Amniotic stem cell (primary cell): ENCODE results near the gene OR8U1.
"Not testable (repeated sequence)": the region's sequence is repeated elsewhere in the genome, so short reads cannot be mapped to it uniquely, and the experiment has no call there.

Source experiments
- DNase-seq: peaks from one replicate; lab custom pipeline; 2025; lab: John Stamatoyannopoulos, UW

OR8U1 gene

DNA sequence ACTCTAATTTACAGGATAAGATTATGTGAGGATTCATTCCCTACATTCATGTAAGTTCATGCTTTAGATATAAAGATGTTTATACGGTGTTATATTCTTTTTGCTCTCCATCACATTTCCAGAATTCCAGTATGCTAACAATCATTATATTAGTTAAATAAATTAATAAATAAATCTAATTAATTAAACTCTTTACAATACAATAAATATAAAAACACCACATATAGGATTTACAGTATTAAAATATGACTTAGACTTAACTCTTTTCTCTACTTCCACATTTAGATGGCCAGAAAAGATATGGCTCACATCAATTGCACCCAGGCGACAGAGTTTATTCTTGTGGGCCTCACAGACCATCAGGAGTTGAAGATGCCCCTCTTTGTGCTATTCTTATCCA lies at the start of gene OR8U1:
TSS of gene OR8U1 (plus strand) at position 301 of the 400 bp plus-strand sequence. CDS start at position 301, 0 bp downstream.
- DNase-seq: no peak

DNA sequence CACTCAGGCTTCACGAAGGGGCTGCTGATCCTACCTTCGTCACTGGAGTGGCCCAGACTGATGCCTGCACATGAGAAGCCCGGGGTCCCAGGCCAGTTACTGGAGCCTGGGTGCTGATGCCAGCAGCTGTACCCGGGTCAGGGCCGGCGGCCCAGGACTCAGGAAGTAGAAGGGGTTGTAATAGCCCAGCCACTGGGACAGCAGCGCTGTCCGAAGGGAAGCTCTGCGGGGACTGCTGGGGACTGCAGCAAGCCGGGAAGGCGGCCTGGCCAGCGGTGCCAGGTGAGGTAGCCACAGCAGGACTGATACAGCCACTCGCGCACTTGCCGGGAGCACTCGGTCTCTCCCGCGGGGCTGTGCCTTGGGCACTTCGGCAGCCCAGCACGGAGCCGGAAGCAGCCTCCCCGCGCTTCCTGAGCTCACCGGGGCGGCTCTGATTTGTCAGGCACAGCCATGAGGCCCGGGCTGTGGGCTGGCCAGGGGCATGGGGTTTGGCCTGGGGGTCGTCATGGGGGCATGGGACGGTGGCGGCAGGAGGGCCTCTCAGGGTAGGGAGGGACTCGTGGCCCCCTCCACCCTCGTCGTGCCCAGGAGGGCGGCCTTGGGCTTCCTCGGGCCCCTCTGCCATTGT lies 43.4 kb upstream of the OR8U1 start:
- no peak for DNase-seq

DNA sequence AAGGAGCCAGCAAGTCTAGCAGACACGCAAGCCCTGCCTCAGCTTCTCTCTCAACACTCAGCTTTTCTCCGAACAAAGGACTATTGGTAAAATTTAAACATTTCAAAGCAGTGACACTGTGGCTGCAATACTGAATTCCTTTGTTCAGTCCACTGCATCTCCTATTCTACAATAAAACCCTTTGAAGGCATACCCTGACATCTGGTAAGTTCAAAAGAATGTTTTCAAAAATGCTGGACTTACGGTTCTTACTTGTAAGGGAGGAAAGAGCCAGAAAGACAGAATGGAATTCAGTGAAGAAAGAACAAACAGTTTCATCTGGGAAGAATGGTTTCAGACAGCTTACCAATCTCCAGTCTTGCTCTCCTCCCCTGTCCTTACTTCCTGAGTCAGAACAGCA lies 42.3 kb upstream of the OR8U1 start:
- no peak for DNase-seq

DNA sequence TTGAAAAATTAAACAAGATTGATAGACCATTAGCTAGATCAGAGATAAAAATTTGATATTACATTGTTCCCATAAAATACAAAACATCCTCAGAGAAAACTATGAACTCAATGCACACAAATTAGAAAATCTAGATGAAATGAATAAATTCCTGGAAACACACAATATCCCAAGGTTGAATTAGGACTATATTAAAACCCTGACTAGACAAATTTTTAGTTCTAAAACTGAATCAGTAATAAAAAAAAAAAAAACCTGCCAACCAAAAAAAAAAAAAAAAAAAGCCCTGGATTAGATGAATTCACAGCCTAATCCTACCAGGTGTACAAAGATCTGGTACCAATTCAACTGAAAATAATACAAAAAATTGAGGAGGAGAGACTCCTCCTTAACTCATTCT lies 35.1 kb upstream of the OR8U1 start:
- no peak for DNase-seq

DNA sequence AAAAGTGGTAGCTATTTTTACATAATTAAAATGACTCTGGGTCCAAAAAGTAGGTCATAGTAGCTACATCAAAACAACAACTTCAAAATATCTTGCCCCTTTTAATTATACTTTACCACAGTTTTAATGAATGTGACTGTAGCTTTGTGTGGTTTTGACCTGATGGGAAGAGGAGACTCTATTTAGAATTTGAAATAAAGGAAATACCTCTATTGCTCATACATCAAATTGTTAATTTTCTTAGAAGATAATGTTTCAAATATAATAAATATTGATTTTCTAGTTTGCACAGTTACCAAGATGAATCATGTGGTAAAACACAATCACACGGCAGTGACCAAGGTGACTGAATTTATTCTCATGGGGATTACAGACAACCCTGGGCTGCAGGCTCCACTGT lies 29.7 kb upstream of the OR8U1 start, which contains the start of gene OR8K1:
TSS of gene OR8K1 (plus strand) at position 301 of the 400 bp plus-strand sequence. CDS start at position 301, 0 bp downstream.
- no peak for DNase-seq

DNA sequence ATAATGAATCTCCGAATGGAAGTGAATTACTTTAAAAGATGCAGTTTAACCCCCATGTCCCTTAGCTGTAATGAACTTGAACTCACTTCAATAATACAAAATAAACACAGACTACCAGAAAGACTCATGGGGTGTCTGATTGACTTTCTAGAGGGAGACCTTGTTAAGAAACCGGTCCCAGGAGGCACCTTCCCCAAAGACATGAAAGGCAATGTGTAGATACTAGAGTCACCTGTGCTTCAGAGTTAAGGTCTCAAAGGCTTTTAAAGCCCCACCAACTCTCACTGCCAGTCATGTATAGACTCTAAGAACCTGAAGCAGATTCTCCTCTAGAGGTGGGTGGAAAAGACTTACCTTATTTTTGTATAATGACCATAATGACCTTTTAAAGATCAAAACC lies 21.4 kb upstream of the OR8U1 start, which contains the start of gene OR8J1:
TSS of gene OR8J1 (plus strand) at position 301 of the 400 bp plus-strand sequence. CDS start 5,956 bp downstream, outside the sequence.
- DNase-seq: no peak

DNA sequence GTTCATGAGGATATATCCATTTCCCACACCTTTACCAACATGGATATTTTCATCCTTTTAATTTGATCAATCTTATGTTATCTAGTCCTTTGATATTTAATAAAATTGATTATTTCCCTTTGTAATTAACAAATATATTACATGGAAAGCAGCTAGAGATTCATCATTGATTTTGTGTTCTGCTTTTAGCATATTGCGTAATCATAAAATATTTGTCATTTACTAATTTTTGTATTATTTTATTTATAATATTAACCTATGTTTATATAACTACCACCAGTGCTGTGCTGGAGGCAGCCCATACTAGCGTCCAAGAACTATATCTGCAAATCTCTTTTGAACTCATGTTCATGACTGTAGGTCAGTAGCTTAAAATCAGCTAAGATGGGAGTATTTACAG lies 4.7 kb downstream of the OR8U1 start:
- no peak for DNase-seq

DNA sequence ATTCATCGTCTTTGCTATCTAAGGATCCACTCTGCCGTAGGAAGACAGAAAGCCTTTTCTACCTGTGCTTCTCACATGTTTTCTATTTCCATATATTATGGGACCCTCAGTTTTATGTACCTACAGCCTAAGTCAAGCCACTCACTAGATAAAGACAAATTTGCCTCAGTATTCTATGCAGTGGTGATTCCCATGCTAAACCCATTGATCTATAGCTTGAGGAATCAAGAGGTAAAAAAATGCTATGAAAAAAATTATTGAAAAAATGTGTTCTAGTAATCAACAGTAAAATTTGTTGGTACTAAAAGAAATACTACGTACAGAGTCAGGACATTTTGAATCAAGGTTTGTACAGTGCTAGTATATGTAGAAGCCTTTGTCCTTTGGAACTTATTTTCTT lies 19.0 kb downstream of the OR8U1 start:
- DNase-seq: no peak

DNA sequence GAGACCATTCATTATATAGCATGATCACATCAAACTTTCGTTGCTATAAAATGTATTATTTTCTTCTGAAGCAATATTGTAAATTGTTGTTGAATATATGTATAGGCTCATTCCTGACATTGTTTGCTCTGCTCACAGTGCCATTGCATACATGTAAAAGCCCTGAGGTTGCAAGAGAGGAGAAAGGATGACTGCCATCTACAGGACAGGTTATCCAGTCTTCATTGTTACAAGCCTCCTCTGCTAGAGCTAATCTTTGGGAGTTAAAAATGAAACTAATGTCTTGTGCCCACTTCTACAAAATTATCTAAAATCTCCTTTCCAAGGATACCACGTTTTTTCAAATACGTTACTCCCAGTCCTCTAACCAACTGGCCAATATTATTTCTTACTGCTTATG lies 20.6 kb downstream of the OR8U1 start:
- no peak for DNase-seq

DNA sequence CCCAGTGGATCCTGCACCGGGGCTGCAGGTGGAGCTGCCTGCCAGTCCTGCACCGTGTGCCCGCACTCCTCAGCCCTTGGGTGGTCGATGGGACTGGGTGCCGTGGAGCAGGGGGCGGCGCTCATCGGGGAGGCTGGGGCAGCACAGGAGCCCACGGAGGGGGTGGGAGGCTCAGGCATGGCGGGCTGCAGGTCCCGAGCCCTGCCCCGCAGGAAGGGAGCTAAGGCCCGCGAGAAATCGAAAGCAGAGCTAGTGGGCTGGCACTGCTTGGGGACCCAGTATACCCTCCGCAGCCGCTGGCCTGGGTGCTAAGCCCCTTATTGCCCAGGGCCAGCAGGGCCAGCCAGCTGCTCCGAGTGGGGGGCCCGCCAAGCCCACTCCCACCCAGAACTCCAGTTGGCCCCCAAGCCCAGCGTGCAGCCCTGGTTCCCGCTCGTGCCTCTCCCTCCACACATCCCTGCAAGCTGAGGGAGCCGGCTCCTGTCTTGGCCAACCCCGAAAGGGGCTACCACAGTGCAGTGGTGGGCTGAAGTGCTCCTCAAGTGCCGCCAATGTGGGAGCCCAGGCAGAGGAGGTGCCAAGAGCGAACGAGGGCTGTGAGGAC lies 26.5 kb downstream of the OR8U1 start:
- DNase-seq: not testable (repeated sequence)

DNA sequence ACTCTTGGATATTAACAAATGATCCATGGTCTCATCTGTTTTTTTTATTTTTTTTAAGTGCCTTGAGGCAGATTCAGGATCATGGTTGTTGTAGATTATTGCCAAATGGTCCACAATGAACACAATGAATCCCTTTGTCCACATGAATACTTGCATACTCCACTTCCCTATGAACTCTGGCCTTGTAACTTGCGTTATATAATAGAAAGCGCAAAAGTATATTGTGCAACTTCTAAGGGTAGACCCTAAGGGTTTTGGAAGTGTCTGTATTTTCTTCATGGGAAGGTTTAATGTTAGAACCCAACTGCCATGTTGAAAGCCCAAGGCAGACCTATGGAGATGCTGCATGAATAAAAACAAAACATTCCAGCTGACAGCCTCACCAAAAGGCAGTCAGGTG lies 29.0 kb downstream of the OR8U1 start:
- DNase-seq: no peak

DNA sequence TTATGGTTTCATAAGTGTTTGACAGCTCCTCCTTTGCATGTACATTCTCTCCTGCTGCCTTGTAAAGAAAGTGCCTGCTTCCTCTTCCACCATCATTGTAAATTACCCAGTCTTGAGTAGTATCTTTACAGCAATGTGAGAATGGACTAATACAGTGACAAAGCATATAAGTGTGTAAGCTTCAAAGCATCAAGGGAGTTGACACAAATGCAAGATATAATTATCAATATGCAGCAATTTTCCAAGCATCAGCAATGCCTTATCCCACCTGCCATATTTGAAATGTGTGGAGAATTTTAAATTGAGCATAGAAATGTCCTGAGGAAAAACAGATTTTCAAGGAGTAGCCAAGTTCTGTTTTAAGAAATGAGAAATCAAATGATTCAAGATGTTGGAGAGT lies 35.4 kb downstream of the OR8U1 start:
- no peak for DNase-seq

DNA sequence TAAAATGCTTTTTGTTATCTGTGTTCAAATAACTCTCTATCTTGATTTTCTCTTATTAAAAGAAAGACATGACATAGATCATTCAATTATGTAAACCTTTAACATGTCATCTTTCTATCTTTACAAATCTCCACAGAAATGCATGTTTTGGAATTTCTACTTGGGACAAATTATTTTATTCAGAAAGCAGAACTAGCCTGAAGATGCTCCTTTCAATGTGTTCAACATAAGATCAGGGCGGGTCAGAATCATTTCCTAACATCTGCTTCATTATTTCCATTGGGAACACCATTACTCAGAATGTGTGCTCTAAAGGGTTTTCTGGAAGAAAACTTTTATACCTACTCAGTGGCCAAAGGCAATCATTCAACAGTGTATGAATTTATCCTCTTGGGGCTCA lies 37.0 kb downstream of the OR8U1 start, which contains the start of gene OR5AL1:
TSS of gene OR5AL1 (plus strand) at position 301 of the 400 bp plus-strand sequence.
- DNase-seq: no peak
